ENCODE measurements around the gene SAV1. TPM values are rescaled to one million over a fixed set of nuclear protein-coding genes. Genes with fewer than 3 reads are reported as not detected.

Gene SAV1
- total RNA-seq, 2 experiments from 2014 or later: 6.7 to 7.2 TPM

- H3K4me3 Mint-ChIP-seq: no peak overlapping the region
- H3K36me3 Mint-ChIP-seq: no peaks in the 10 kb centered on the region
- no peak overlapping the region for H3K27ac Mint-ChIP-seq
- peaks cover 3% of the 10 kb centered on the region for H3K27me3 Mint-ChIP-seq
- POLR2A ChIA-PET: no interaction called here
- no peaks in the 10 kb centered on the region for H3K9me3 Mint-ChIP-seq
- ATAC-seq (ENCODE audit: low read depth): no peak
- DNase-seq: no peak
- H3K4me1 Mint-ChIP-seq: peaks cover 1% of the 10 kb centered on the region
These were observed 57.6 kb downstream of the SAV1 start for GRCh38 chr14:50610465-50610864.

- DNase-seq: no peak
- no peak overlapping the region for H3K27ac Mint-ChIP-seq
- H3K4me3 Mint-ChIP-seq: no peak overlapping the region
- no peak for ATAC-seq (ENCODE audit: low read depth)
- no peaks in the 10 kb centered on the region for H3K36me3 Mint-ChIP-seq
- no peaks in the 10 kb centered on the region for H3K9me3 Mint-ChIP-seq
- POLR2A ChIA-PET: no interaction called here
- H3K27me3 Mint-ChIP-seq: peaks cover 3% of the 10 kb centered on the region
- peaks cover 1% of the 10 kb centered on the region for H3K4me1 Mint-ChIP-seq
These were observed 59.7 kb downstream of the SAV1 start for GRCh38 chr14:50608302-50608851.

- POLR2A ChIA-PET: no interaction called here
- Mint-ChIP-seq H3K27me3 (peaks cover 3% of the 10 kb centered on the region), H3K4me3 (no peak overlapping the region), H3K9me3 (no peaks in the 10 kb centered on the region), H3K4me1 (peaks cover 1% of the 10 kb centered on the region), H3K36me3 (no peaks in the 10 kb centered on the region), H3K27ac (no peak overlapping the region)
- ATAC-seq (ENCODE audit: low read depth) (no peak), DNase-seq (no peak)
These were observed 60.3 kb downstream of the SAV1 start for GRCh38 chr14:50607761-50608160.

- ATAC-seq (ENCODE audit: low read depth) (no peak), DNase-seq (no peak)
- H3K4me3 Mint-ChIP-seq: no peak overlapping the region
- H3K9me3 Mint-ChIP-seq: no peaks in the 10 kb centered on the region
- peaks cover 1% of the 10 kb centered on the region for H3K4me1 Mint-ChIP-seq
- POLR2A ChIA-PET: interaction anchor here (0.5 kb wide), 1 partner anchor 139 kb away, joined by 3 read pairs; no protein-coding TSS in a partner anchor
- no peaks in the 10 kb centered on the region for H3K36me3 Mint-ChIP-seq
- H3K27ac Mint-ChIP-seq: no peak overlapping the region
- peaks cover 3% of the 10 kb centered on the region for H3K27me3 Mint-ChIP-seq
These were observed 60.9 kb downstream of the SAV1 start for GRCh38 chr14:50607181-50607580.

- ATAC-seq (ENCODE audit: low read depth) (no peak), DNase-seq (no peak)
- Mint-ChIP-seq H3K27ac (no peak overlapping the region), H3K36me3 (no peaks in the 10 kb centered on the region), H3K4me3 (no peak overlapping the region), H3K9me3 (no peaks in the 10 kb centered on the region), H3K27me3 (peaks cover 3% of the 10 kb centered on the region), H3K4me1 (peaks cover 1% of the 10 kb centered on the region)
- POLR2A ChIA-PET: interaction anchor here (0.5 kb wide), 1 partner anchor 140 kb away, joined by 3 read pairs; no protein-coding TSS in a partner anchor
These were observed 61.6 kb downstream of the SAV1 start for GRCh38 chr14:50606468-50606867.

GRCh38 chr14:50605766-50606165, 62.3 kb downstream of the SAV1 start:
- Mint-ChIP-seq H3K36me3 (no peaks in the 10 kb centered on the region), H3K4me3 (no peak overlapping the region), H3K9me3 (no peaks in the 10 kb centered on the region), H3K4me1 (peaks cover 1% of the 10 kb centered on the region), H3K27me3 (peaks cover 3% of the 10 kb centered on the region), H3K27ac (no peak overlapping the region)
- POLR2A ChIA-PET: no interaction called here
- ATAC-seq (ENCODE audit: low read depth): no peak
- DNase-seq: no peak

- ATAC-seq (ENCODE audit: low read depth) (no peak), DNase-seq (no peak)
- no peaks in the 10 kb centered on the region for H3K9me3 Mint-ChIP-seq
- H3K36me3 Mint-ChIP-seq: no peaks in the 10 kb centered on the region
- POLR2A ChIA-PET: no interaction called here
- peaks cover 3% of the 10 kb centered on the region for H3K27me3 Mint-ChIP-seq
- H3K4me1 Mint-ChIP-seq: peaks cover 3% of the 10 kb centered on the region
- H3K27ac Mint-ChIP-seq: no peak overlapping the region
- no peak overlapping the region for H3K4me3 Mint-ChIP-seq
These were observed 64.5 kb downstream of the SAV1 start for GRCh38 chr14:50603565-50603964.

- Mint-ChIP-seq H3K4me1 (peaks cover 2% of the 10 kb centered on the region), H3K4me3 (no peak overlapping the region), H3K27ac (no peak overlapping the region), H3K9me3 (no peaks in the 10 kb centered on the region), H3K27me3 (peaks cover 3% of the 10 kb centered on the region), H3K36me3 (no peaks in the 10 kb centered on the region)
- DNase-seq (no peak), ATAC-seq (ENCODE audit: low read depth) (no peak)
- POLR2A ChIA-PET: no interaction called here
These were observed 66.1 kb downstream of the SAV1 start for GRCh38 chr14:50602035-50602434.

- H3K27ac Mint-ChIP-seq: no peak overlapping the region
- no peaks in the 10 kb centered on the region for H3K36me3 Mint-ChIP-seq
- no peaks in the 10 kb centered on the region for H3K27me3 Mint-ChIP-seq
- DNase-seq (no peak), ATAC-seq (ENCODE audit: low read depth) (no peak)
- POLR2A ChIA-PET: no interaction called here
- no peak overlapping the region for H3K4me3 Mint-ChIP-seq
- H3K4me1 Mint-ChIP-seq: peaks cover 2% of the 10 kb centered on the region
- H3K9me3 Mint-ChIP-seq: no peaks in the 10 kb centered on the region
These were observed 66.7 kb downstream of the SAV1 start for GRCh38 chr14:50601394-50601793.

GRCh38 chr14:50600849-50601248, 67.3 kb downstream of the SAV1 start:
- Mint-ChIP-seq H3K27ac (no peak overlapping the region), H3K27me3 (no peaks in the 10 kb centered on the region), H3K9me3 (no peaks in the 10 kb centered on the region), H3K4me3 (no peak overlapping the region), H3K4me1 (peaks cover 2% of the 10 kb centered on the region), H3K36me3 (no peaks in the 10 kb centered on the region)
- ATAC-seq (ENCODE audit: low read depth): no peak
- POLR2A ChIA-PET: no interaction called here
- no peak for DNase-seq

- no peaks in the 10 kb centered on the region for H3K9me3 Mint-ChIP-seq
- POLR2A ChIA-PET: no interaction called here
- peaks cover 2% of the 10 kb centered on the region for H3K4me1 Mint-ChIP-seq
- DNase-seq (no peak), ATAC-seq (ENCODE audit: low read depth) (no peak)
- H3K4me3 Mint-ChIP-seq: no peak overlapping the region
- H3K27me3 Mint-ChIP-seq: no peaks in the 10 kb centered on the region
- H3K27ac Mint-ChIP-seq: no peak overlapping the region
- no peaks in the 10 kb centered on the region for H3K36me3 Mint-ChIP-seq
These were observed 68.2 kb downstream of the SAV1 start for GRCh38 chr14:50599700-50600444.

- H3K4me1 Mint-ChIP-seq: peaks cover 2% of the 10 kb centered on the region
These were observed 69.3 kb downstream of the SAV1 start for GRCh38 chr14:50598765-50599164.

GRCh38 chr14:50594577-50595316, 73.4 kb downstream of the SAV1 start:
- no peak overlapping the region for H3K27ac Mint-ChIP-seq
- DNase-seq (no peak), ATAC-seq (ENCODE audit: low read depth) (no peak)
- no peaks in the 10 kb centered on the region for H3K36me3 Mint-ChIP-seq
- H3K27me3 Mint-ChIP-seq: no peaks in the 10 kb centered on the region
- no peak overlapping the region for H3K4me3 Mint-ChIP-seq
- POLR2A ChIA-PET: interaction anchor here (0.7 kb wide), 1 partner anchor 168 kb away, joined by 3 read pairs; no protein-coding TSS in a partner anchor
- no peaks in the 10 kb centered on the region for H3K4me1 Mint-ChIP-seq
- H3K9me3 Mint-ChIP-seq: no peaks in the 10 kb centered on the region

More at GRCh38 chr14:50598765-50599164, 69.3 kb downstream of the SAV1 start:
- Mint-ChIP-seq H3K27ac (no peak overlapping the region), H3K9me3 (no peaks in the 10 kb centered on the region), H3K36me3 (no peaks in the 10 kb centered on the region), H3K4me3 (no peak overlapping the region), H3K27me3 (no peaks in the 10 kb centered on the region)
- POLR2A ChIA-PET: no interaction called here
- no peak for ATAC-seq (ENCODE audit: low read depth)
- DNase-seq: no peak

GRCh38 chr14:50590464-50590863, 77.6 kb downstream of the SAV1 start:
- no peak overlapping the region for H3K27ac Mint-ChIP-seq
- no peak overlapping the region for H3K4me3 Mint-ChIP-seq
- no peaks in the 10 kb centered on the region for H3K36me3 Mint-ChIP-seq
- no peaks in the 10 kb centered on the region for H3K4me1 Mint-ChIP-seq
- DNase-seq (no peak), ATAC-seq (ENCODE audit: low read depth) (no peak)
- H3K27me3 Mint-ChIP-seq: no peaks in the 10 kb centered on the region
- no peaks in the 10 kb centered on the region for H3K9me3 Mint-ChIP-seq
- POLR2A ChIA-PET: no interaction called here

All from activated naive CD8-positive, alpha-beta T cell treated with anti-CD3 and anti-CD28 coated beads, Interleukin-2, amount 10 ng/mL, durations not matched to agents 7 days and 5 days (primary cell).